VCaP (cell line): ENCODE measurements around the gene ARFGAP3.

Source experiments
- H3K27ac ChIP-seq: fragments of 450-650 bp; 2 replicates; pipeline ENCODE4 v1.5.1; 2017
- CTCF ChIP-seq: fragments of 450-650 bp; conservative IDR thresholded peaks from 2 replicates; pipeline ENCODE4 v1.5.1; 2017; ENCODE audit warnings: mild to moderate bottlenecking, moderate library complexity

The ARFGAP3 gene

GRCh38 chr22:42831712-42832111 is 25.4 kb downstream of the ARFGAP3 start:
- no peak overlapping the region for H3K27ac ChIP-seq
- TF ChIP-seq CTCF = no peak

GRCh38 chr22:42830161-42830560 is 26.9 kb downstream of the ARFGAP3 start:
- no peak overlapping the region for H3K27ac ChIP-seq
- TF ChIP-seq CTCF = no peak

- no peak overlapping the region for H3K27ac ChIP-seq
- no peak for TF ChIP-seq CTCF
Observed at GRCh38 chr22:42829302-42829701, 27.8 kb downstream of the ARFGAP3 start.

GRCh38 chr22:42825796-42826195 is 31.3 kb downstream of the ARFGAP3 start:
- TF ChIP-seq CTCF = no peak
- H3K27ac ChIP-seq = peak overlapping the region; percentile 21; the same call in 1 of the 2 replicates

GRCh38 chr22:42821386-42821785 is 35.7 kb downstream of the ARFGAP3 start:
- peak overlapping the region; percentile 88 for H3K27ac ChIP-seq
- TF ChIP-seq CTCF = no peak

- peak; percentile 75 for TF ChIP-seq CTCF
- peak overlapping the region; percentile 88 for H3K27ac ChIP-seq
Observed at GRCh38 chr22:42820045-42820763, 36.9 kb downstream of the ARFGAP3 start.

- TF ChIP-seq CTCF = no peak
- peak overlapping the region; percentile 88 for H3K27ac ChIP-seq
Observed at GRCh38 chr22:42819412-42820044, 37.5 kb downstream of the ARFGAP3 start.
